Measurements from ENCODE around the gene MVB12A. TPM values are rescaled to one million over a fixed set of nuclear protein-coding genes. Genes with fewer than 3 reads are reported as not detected.
A peak's percentile ranks its signal among the peaks of the same experiment; 100 is the strongest.

Gene MVB12A
- total RNA-seq, 2 experiments from 2014 or later, result 28.1 to 31.8 TPM

DNA sequence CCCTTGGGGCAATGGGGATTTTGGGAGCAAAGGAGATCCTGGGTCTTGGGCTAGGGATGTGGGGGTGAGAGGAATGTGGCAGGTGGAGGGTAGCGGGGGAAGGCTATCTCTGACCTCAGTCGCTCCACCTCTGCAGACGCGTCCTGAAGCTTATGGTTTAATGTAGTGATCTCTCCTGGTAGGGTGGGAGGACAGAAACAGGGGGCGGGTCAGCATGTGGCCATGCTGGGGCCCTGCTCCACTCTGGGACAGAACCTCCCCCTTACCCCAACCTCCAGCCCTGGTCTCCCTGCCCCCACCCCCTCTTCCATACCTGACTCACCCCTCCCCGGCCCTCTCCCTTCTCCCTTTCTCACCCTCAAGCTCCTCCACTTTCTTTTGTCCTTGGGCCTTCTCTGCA is 15.8 kb upstream of the MVB12A start:
- POLR2A ChIA-PET, result interaction anchor here (0.6 to 2.0 kb wide), 3 partner anchors 10 to 170 kb away, joined by 3 to 12 read pairs (median 3); partner anchors contain the start of gene CCDC194
- Mint-ChIP-seq H3K4me3 (peak overlapping the region; percentile 95), H3K27me3 (no peaks in the 10 kb centered on the region), H3K9me3 (no peaks in the 10 kb centered on the region), H3K4me1 (ENCODE audit: low read depth) (peaks cover 29% of the 10 kb centered on the region), H3K36me3 (ENCODE audit: low read depth) (peaks cover 38% of the 10 kb centered on the region), H3K27ac (peak overlapping the region; percentile 97)
- peak; percentile 38 for DNase-seq
- CTCF ChIA-PET, result interaction anchor here (0.6 to 1.4 kb wide), 4 partner anchors 9 to 37 kb away, joined by 3 to 4 read pairs (median 4); partner anchors contain the start of gene MVB12A
- intact Hi-C loops (cut with micrococcal nuclease), result loop anchor here (10.0 kb wide), 1 partner anchor 51 kb away; no protein-coding TSS in a partner anchor
- ATAC-seq, result no peak
- TF ChIP-seq, protein P1, sequence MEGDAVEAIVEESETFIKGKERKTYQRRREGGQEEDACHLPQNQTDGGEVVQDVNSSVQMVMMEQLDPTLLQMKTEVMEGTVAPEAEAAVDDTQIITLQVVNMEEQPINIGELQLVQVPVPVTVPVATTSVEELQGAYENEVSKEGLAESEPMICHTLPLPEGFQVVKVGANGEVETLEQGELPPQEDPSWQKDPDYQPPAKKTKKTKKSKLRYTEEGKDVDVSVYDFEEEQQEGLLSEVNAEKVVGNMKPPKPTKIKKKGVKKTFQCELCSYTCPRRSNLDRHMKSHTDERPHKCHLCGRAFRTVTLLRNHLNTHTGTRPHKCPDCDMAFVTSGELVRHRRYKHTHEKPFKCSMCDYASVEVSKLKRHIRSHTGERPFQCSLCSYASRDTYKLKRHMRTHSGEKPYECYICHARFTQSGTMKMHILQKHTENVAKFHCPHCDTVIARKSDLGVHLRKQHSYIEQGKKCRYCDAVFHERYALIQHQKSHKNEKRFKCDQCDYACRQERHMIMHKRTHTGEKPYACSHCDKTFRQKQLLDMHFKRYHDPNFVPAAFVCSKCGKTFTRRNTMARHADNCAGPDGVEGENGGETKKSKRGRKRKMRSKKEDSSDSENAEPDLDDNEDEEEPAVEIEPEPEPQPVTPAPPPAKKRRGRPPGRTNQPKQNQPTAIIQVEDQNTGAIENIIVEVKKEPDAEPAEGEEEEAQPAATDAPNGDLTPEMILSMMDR (IDR thresholded peaks at IDR 0.05), result no peak

DNA sequence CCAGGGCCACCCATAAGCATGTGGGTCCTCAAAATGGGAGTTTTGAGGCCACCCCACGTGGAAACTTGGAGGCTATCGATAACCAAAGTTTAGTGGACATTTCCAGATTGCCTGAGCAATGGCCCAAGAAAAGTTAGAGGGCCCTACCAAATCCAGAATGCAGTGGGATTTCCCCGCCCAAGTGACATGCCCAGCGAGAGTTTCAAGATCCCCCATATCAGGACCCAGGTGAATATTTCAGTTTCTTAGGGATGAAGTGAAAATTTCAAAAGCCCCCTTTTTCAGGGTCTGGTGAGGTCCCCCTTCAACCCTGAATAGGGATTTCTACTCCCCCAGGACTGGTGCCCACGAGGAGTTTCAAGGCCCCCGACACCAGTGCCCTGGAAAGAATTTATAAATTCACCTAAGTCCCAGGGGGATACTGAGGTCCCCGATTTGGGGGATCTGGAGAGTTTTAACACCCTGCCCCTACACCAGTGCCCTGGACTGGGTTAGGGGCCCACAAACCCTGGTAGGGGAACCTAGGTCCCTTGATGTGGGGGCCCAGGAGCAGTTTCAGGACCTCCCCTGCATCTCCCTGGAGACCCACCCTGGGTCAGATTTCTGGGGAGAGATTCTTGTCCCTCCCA is 15.1 kb upstream of the MVB12A start:
- CTCF ChIA-PET, result interaction anchor here (0.7 to 1.6 kb wide), 5 partner anchors 15 to 118 kb away, joined by 3 to 8 read pairs (median 5); partner anchors contain the start of gene DDA1
- Mint-ChIP-seq H3K27ac (peak overlapping the region; percentile 97), H3K9me3 (no peaks in the 10 kb centered on the region), H3K27me3 (no peaks in the 10 kb centered on the region), H3K4me3 (peak overlapping the region; percentile 95), H3K4me1 (ENCODE audit: low read depth) (peaks cover 29% of the 10 kb centered on the region), H3K36me3 (ENCODE audit: low read depth) (peaks cover 38% of the 10 kb centered on the region)
- POLR2A ChIA-PET, result interaction anchor here (0.6 to 2.5 kb wide), 20 partner anchors 10 to 530 kb away, joined by 3 to 22 read pairs (median 4); partner anchors contain the start of genes BABAM1, CCDC194, MVB12A and RPL18A
- TF ChIP-seq, protein P1 (IDR thresholded peaks at IDR 0.05), result no peak
- intact Hi-C loops (cut with micrococcal nuclease), result loop anchor here (10.0 kb wide), 1 partner anchor 50 kb away; no protein-coding TSS in a partner anchor
- ATAC-seq, result no peak
- peak; percentile 25 for DNase-seq

DNA sequence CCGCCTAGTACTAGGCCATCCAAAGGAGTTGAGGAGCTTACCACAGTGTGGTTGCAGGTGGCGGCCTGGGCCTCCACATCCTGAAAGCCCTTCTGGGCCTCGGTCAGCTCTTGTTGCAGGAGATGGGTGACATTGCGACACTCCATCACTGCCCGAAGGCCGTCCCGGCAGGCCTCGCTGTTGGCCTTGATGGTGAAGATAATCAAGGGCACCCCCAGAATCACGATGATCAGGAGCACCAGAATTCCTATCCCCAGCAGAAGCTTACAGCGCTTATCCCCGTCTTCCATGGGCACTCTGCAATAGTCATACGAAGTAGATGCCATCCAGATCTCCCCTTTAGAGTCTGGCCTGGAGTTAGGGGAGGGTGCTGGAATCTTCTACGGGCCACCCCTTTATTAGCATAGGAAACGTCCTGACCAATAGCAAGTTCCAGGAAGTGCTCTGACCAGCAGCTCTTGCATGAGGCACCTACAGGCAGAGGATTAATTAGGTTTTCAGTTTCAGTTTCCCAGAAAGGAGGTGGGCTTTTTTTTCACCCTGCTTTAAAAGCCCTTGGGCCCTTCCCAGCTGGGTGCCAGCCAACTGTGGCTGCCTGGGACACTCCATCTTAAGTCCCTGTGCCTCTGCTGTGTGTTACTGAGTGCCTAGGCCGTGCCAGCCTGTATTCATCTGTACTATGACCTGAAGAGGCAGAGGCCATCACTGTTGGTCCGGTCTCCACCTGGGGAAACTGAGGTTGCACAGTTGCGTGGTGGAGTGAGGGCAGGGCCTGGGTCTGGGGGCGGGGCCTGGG is 14.4 kb upstream of the MVB12A start, which contains the start of gene BST2:
TSS of gene BST2 (minus strand) at position 381 of the 796 bp plus-strand sequence. CDS start at position 326, 55 bp downstream.
- Mint-ChIP-seq H3K9me3 (no peaks in the 10 kb centered on the region), H3K27ac (peak within 1 kb of the TSS; percentile 97), H3K4me3 (peak within 1 kb of the TSS; percentile 95), H3K36me3 (ENCODE audit: low read depth) (peaks cover 38% of the 10 kb centered on the region), H3K4me1 (ENCODE audit: low read depth) (peaks cover 29% of the 10 kb centered on the region), H3K27me3 (no peaks in the 10 kb centered on the region)
- CTCF ChIA-PET, result interaction anchor here (0.6 to 1.8 kb wide), 9 partner anchors 14 to 138 kb away, joined by 3 to 8 read pairs (median 5); partner anchors contain the start of genes BABAM1, DDA1 and MVB12A
- DNase-seq (peak; percentile 72), ATAC-seq (peak; percentile 77)
- TF ChIP-seq, protein P1 (IDR thresholded peaks at IDR 0.05), result no peak
- POLR2A ChIA-PET, result interaction anchor here (0.6 to 2.5 kb wide), 22 partner anchors 9 to 530 kb away, joined by 3 to 22 read pairs (median 4); partner anchors contain the start of genes ANO8, BABAM1, CCDC194 and MVB12A
- intact Hi-C loops (cut with micrococcal nuclease), result loop anchor here (10.0 kb wide), 1 partner anchor 49 kb away; no protein-coding TSS in a partner anchor

DNA sequence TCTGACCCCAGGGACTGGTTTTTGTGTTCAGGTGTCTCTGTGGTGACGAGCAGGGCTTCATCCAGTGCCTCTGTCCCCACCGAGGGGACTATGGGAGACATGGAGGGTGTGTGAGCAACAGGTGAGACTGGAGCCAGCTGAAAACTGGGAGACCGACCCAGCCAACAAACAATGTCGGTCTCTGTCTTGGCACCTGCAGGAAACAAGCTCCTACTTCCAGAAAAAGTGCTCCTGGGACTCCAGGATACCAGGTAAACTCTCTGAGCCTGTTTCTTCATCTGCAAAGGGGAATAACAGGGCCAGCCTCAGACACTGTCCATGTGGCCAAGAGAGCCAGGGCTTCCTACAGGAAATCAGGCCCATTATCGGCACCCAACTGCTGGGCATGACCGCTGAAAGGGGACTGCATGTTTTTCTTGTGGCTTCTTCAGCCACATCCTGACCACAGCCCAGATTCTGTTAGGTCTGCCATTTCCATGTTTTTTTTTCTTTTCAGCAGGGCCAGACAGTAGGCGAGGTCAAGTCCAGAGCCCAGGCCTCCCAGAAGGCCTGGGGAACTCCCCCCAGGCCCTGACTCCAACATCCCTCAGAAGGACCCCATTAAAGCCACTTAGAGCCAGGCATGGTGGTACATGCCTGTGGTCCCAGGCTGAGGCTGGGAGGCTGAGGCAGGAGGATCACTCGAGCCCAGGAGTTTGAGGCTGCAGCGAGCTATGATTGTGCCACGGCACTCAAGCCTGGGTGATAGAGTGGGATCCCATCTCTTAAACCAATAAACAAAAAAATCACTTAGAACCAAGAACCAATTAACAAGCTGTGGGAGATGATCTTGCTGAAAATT is 13.6 kb upstream of the MVB12A start:
- Mint-ChIP-seq H3K27ac (peak overlapping the region; percentile 97), H3K36me3 (ENCODE audit: low read depth) (peaks cover 36% of the 10 kb centered on the region), H3K4me3 (peak overlapping the region; percentile 95), H3K4me1 (ENCODE audit: low read depth) (peaks cover 29% of the 10 kb centered on the region), H3K27me3 (no peaks in the 10 kb centered on the region), H3K9me3 (no peaks in the 10 kb centered on the region)
- intact Hi-C loops (cut with micrococcal nuclease), result loop anchor here (10.0 kb wide), 1 partner anchor 49 kb away; no protein-coding TSS in a partner anchor
- ChIA-PET CTCF (interaction anchor here (0.6 to 1.8 kb wide), 11 partner anchors 13 to 139 kb away, joined by 3 to 8 read pairs (median 4); partner anchors contain the start of genes BABAM1, DDA1 and MVB12A), POLR2A (interaction anchor here (0.8 to 2.5 kb wide), 21 partner anchors 10 to 526 kb away, joined by 3 to 22 read pairs (median 4); partner anchors contain the start of genes ANO8, CCDC124, CCDC194 and MVB12A)
- DNase-seq (peak; percentile 61), ATAC-seq (peak; percentile 0)
- TF ChIP-seq, protein P1 (IDR thresholded peaks at IDR 0.05), result no peak

All from activated CD8-positive, alpha-beta T cell treated with anti-CD3 and anti-CD28 coated beads for 36 hours (primary cell).